Kidney epithelial cell (primary cell): Measurements from ENCODE around the gene CLK2. TPM values are rescaled to one million over a fixed set of nuclear protein-coding genes. Genes with fewer than 3 reads are reported as not detected.
"Not testable (repeated sequence)": the region's sequence is repeated elsewhere in the genome, so short reads cannot be mapped to it uniquely, and the experiment has no call there.

ENCODE experiments used
- DNase-seq: peaks from one replicate; pipeline ENCODE4 v3.0.0-alpha.2; 2010; ENCODE audit warnings: low read depth
- H3K27me3 ChIP-seq: 2 replicates; pipeline ENCODE4 v1.6.0; 2011; ENCODE audit warnings: low read length; ENCODE audit not compliant: control insufficient read depth, insufficient read depth
- H3K36me3 ChIP-seq: 2 replicates; pipeline ENCODE4 v1.5.1; 2011; ENCODE audit warnings: low read length; ENCODE audit not compliant: control insufficient read depth, insufficient read depth
- H3K4me3 ChIP-seq: 2 replicates; pipeline ENCODE4 v1.5.1; 2011; ENCODE audit warnings: low read depth, mild to moderate bottlenecking, control low read depth, low read length
- total RNA-seq: library from RNA; depleted of rRNA; stranded (reverse); fragments of >200 nt; gene quantifications from 2 replicates; pipeline ENCODE4 v1.2.3, GENCODE V29; 2015
- TF ChIP-seq, protein P1 (sequence below): IDR thresholded peaks from 2 replicates; pipeline ENCODE4 v1.5.1; 2011; ENCODE audit warnings: mild to moderate bottlenecking, moderate library complexity, low read length, control low read depth, inconsistent platforms; ENCODE audit not compliant: insufficient read depth, poor library complexity, severe bottlenecking

Gene CLK2
- total RNA-seq, 1 donor from 2014 or later: 21.7 TPM

DNA sequence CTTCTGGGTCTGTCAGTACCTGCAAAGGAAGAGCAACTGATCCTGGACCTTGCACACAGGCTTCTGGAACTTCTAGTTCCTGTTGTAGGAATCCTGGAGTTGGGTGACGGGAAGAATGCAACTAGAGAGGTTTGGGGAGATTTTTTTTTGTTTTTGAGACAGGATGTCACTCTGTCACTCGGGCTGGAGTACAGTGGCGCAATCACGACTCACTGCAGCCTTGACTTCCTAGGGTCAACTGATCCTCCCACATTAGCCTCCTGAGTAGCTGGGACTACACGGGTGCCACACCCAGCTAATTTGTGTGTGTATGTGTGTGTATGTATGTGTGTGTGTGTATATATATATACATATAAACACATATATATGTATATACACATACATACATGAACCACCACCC, 36.9 kb downstream of the CLK2 start:
- H3K27me3 ChIP-seq: no peaks in the 10 kb centered on the region
- H3K36me3 ChIP-seq: no peaks in the 10 kb centered on the region
- TF ChIP-seq, protein P1, sequence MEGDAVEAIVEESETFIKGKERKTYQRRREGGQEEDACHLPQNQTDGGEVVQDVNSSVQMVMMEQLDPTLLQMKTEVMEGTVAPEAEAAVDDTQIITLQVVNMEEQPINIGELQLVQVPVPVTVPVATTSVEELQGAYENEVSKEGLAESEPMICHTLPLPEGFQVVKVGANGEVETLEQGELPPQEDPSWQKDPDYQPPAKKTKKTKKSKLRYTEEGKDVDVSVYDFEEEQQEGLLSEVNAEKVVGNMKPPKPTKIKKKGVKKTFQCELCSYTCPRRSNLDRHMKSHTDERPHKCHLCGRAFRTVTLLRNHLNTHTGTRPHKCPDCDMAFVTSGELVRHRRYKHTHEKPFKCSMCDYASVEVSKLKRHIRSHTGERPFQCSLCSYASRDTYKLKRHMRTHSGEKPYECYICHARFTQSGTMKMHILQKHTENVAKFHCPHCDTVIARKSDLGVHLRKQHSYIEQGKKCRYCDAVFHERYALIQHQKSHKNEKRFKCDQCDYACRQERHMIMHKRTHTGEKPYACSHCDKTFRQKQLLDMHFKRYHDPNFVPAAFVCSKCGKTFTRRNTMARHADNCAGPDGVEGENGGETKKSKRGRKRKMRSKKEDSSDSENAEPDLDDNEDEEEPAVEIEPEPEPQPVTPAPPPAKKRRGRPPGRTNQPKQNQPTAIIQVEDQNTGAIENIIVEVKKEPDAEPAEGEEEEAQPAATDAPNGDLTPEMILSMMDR: no peak
- no peak overlapping the region for H3K4me3 ChIP-seq
- DNase-seq: no peak

DNA sequence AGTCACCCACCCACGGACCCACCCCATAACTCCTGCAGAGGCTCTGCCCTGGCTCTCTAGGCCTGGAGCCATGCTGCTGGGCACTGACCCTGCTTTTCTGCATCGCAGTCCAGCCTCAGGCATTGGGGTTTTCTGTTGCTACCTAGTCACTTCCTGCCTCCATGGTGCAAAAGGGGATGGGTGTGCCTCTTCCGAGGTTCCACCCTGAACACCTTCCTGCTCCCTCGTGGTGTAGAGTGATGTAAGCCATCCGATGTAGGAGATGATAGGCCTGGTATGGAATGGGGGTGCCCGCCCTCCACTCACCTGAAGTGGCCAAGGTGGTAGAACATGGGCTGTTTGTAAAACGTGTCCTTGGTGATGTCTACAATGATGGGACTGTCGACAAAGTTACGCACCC, 37.9 kb downstream of the CLK2 start:
- H3K27me3 ChIP-seq, H3K4me3 ChIP-seq, DNase-seq: not testable (repeated sequence)

DNA sequence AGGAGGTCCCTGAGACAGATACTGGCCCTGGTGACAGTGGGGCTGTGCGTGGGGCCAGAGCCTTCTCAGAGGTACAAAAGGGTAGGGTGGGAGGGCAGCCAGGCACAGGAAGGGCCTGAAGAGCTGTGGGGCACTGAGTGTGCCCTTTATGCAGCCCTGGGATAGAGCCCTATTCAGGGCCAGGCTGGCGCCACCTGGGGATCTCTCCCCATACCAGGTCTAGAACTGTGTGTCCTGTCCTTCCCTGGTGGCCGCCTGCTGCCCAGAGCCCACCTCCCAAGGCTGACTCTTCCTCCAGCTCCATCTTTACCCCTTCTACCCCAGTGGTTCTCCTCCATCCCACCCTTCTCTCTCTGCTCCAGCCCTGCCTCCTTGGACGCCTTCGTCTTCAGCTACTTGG, 39.8 kb downstream of the CLK2 start:
- H3K4me3 ChIP-seq, H3K36me3 ChIP-seq, DNase-seq, H3K27me3 ChIP-seq: not testable (repeated sequence)

More for the DNA sequence above, 37.9 kb downstream of the CLK2 start:
- H3K36me3 ChIP-seq: not testable (repeated sequence)

DNA sequence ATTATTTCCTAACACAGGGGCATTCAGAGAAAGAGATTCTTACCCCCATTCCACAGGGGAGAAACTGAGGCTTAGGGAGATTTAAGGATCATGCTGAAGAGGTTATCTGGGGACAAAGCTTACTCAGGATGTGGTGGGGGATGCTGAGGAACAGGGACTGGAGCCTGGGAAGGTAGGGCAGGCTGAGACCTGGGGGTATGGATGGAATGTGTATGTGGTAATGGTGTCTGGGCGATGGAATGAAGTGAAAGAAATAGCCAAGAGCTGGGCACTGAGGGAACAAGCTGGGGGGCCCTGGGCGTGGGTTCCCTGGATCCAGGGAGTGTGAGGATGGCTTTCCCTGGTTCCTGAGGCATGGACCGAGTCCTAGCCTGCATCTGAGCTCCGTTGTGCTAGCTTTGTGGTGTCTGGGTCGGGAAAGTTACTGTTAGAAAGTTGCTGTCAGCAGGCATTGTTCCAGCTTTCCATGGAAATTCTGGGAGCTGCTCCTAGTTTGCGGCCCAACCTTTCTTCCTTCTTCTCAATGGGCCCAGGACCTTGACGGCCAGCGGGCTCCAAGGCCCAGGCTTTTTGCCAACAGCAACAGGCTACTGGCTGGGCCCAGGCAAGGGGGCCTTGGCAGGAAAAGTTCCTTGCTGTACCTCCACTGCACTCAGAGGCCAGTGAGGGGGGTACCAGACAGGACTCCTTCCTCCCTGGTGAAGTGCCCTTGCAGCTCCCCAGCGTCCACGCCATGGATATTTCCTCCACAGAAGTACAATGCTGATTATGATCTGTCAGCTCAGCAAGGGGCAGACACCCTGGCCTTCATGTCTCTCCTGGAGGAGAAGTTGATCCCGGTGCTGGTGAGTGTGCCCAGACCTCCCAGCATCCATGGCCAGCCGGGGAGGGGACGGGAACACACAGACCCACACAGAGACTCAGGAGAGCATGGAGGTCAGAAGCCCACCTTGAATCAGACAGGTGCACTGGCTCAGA, 41.0 kb downstream of the CLK2 start:
- not testable (repeated sequence) for H3K36me3 ChIP-seq, H3K4me3 ChIP-seq, H3K27me3 ChIP-seq, DNase-seq

DNA sequence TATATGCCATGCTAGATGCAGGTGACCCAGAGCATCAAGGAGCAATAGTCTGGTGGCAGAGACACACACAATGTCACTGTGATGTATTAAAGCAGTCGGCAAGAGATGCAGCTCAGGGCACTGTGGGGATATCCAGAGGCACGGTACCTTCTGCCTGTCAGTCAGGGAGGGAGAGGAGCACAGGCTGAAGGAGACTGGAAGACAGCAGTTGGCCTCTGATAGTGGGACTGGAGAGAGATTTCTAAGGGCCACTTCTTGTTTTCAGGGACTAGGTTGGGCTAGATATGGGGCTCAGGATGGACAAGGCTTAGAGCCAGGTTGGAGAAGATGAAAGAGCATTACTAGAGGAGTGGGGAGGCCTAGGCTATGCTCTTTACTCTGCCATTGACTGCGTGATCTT, 42.0 kb downstream of the CLK2 start:
- DNase-seq, H3K36me3 ChIP-seq, H3K4me3 ChIP-seq, H3K27me3 ChIP-seq: not testable (repeated sequence)

DNA sequence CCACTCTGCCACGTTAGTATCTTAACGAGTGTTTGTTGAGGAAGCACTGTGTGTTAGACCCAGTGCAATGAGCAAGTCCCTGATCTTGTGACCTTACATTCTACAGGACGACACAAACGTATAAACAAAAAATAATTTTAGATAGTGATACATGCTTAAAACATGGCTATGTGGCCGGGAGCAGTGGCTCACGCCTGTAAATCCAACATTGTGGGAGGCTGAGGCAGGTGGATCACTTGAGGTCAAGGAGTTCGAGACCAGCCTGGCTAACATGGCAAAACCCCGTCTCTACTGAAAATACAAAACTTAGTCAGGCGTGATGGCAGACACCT, 45.2 kb downstream of the CLK2 start:
- Histone ChIP-seq H3K4me3 (peak overlapping the region; percentile 35), H3K27me3 (no peaks in the 10 kb centered on the region), H3K36me3 (no peaks in the 10 kb centered on the region)
- TF ChIP-seq, protein P1: no peak
- DNase-seq: no peak

DNA sequence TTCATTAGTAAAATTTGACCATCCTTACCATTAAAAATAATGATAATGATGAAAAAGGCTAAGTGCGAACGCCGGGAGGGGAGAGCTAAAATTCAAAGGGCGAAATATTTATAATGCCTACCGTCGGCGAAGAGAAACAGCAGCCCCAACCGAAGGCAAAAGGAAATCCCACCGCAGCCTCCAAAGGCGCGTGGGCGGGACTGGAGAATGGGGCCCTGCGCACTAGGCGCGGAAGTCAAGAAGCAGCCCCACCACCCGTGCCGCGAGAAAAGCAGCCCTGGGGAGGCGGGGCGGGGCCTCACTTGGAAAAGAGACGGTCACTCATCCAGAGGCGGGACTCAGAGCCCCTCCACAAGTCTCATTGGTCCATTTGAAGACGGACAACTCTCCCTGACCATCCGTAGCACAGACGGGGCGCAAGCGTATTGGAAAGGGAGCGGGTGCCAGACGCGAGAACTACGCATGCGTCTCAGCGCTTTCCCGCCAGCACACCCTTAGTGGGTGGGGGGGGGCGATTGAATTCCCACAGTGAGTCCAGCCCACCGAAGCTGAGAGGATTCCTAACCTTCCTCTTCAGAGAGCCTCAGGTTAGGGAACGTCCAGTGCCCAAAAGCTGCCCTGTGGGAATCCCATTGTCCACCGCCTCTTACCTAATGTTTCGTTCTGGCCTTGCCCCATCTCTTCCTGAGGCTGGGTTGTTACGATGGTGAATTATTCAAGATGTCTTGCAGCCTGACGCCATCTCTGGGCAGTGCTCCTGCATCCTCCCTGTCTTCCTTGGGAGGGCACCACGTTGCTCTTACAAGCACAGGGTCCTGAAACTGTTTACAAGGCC, 45.8 kb downstream of the CLK2 start:
- Histone ChIP-seq H3K36me3 (no peaks in the 10 kb centered on the region), H3K4me3 (peak overlapping the region; percentile 59), H3K27me3 (no peaks in the 10 kb centered on the region)
- TF ChIP-seq, protein P1: no peak
- DNase-seq: peak; percentile 94
